Esophagus squamous epithelium (tissue), 4 donors: ENCODE measurements around the gene ZMYND11.

Experiments used
- POLR2A ChIP-seq, 4 donors: fragments of 450-650 bp; IDR thresholded peaks; one replicate each; pipeline ENCODE4 v1.6.1; 2017; ENCODE audit warnings: antibody characterized with exemption in 4 of 4, mild to moderate bottlenecking in 4 of 4, moderate library complexity in 3 of 4
- TF ChIP-seq, protein P1 (sequence below), 6 experiments: fragments of 450-650 bp in 4 of 6; fragments of 200-600 bp in 2 of 6; sonication (generic) in 2 of 6; IDR thresholded peaks; one replicate each; pipeline ENCODE4 v1.5.1; 2016 to 2019; ENCODE audit warnings: antibody characterized with exemption in 6 of 6, mild to moderate bottlenecking in 4 of 6, moderate library complexity in 4 of 6

DNA sequence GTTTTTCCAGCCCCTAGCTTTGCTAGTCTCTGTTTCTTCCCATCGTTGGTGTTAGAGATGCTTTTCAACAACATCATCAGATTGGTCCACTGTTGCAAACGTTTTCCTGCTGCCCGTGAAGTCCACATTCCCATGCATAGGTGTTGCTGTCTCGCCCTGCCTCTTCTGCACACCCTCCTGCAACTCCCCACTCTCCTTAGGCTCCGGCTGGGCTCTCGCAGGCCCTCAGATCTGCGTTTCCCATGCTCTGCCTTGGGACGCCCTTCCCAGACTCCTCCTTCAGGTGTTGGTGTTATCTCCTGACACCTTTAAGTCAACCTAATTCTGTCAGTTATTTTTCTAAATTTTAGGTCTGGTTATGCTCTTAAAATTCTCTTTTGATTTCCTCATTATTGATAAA lies 55.0 kb downstream of the ZMYND11 start:
- TF ChIP-seq POLR2A (IDR thresholded peaks at IDR 0.05) = no peak
- TF ChIP-seq, protein P1, sequence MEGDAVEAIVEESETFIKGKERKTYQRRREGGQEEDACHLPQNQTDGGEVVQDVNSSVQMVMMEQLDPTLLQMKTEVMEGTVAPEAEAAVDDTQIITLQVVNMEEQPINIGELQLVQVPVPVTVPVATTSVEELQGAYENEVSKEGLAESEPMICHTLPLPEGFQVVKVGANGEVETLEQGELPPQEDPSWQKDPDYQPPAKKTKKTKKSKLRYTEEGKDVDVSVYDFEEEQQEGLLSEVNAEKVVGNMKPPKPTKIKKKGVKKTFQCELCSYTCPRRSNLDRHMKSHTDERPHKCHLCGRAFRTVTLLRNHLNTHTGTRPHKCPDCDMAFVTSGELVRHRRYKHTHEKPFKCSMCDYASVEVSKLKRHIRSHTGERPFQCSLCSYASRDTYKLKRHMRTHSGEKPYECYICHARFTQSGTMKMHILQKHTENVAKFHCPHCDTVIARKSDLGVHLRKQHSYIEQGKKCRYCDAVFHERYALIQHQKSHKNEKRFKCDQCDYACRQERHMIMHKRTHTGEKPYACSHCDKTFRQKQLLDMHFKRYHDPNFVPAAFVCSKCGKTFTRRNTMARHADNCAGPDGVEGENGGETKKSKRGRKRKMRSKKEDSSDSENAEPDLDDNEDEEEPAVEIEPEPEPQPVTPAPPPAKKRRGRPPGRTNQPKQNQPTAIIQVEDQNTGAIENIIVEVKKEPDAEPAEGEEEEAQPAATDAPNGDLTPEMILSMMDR (IDR thresholded peaks at IDR 0.05) = no peak
